ENCODE measurements around the gene MAMSTR.

The MAMSTR gene

DNA sequence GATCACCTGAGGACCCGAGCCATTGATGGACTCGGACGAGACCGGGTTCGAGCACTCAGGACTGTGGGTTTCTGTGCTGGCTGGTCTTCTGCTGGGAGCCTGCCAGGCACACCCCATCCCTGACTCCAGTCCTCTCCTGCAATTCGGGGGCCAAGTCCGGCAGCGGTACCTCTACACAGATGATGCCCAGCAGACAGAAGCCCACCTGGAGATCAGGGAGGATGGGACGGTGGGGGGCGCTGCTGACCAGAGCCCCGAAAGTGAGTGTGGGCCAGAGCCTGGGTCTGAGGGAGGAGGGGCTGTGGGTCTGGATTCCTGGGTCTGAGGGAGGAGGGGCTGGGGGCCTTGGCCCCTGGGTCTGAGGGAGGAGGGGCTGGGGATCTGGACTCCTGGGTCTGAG lies 36.7 kb upstream of the MAMSTR start:
- TF ChIP-seq, protein P1, sequence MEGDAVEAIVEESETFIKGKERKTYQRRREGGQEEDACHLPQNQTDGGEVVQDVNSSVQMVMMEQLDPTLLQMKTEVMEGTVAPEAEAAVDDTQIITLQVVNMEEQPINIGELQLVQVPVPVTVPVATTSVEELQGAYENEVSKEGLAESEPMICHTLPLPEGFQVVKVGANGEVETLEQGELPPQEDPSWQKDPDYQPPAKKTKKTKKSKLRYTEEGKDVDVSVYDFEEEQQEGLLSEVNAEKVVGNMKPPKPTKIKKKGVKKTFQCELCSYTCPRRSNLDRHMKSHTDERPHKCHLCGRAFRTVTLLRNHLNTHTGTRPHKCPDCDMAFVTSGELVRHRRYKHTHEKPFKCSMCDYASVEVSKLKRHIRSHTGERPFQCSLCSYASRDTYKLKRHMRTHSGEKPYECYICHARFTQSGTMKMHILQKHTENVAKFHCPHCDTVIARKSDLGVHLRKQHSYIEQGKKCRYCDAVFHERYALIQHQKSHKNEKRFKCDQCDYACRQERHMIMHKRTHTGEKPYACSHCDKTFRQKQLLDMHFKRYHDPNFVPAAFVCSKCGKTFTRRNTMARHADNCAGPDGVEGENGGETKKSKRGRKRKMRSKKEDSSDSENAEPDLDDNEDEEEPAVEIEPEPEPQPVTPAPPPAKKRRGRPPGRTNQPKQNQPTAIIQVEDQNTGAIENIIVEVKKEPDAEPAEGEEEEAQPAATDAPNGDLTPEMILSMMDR (conservative IDR thresholded peaks at IDR 0.05), result no peak
- H3K27ac ChIP-seq, result no peak overlapping the region

DNA sequence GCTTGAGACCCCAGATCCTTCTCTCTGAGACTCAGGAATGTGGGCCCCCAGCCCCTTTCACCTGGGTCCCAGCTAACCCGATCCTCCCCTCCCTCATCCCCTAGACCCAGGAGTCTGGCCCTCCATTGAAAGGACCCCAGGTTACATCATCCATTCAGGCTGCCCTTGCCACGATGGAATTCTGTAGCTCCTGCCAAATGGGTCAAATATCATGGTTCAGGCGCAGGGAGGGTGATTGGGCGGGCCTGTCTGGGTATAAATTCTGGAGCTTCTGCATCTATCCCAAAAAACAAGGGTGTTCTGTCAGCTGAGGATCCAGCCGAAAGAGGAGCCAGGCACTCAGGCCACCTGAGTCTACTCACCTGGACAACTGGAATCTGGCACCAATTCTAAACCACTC lies 36.3 kb upstream of the MAMSTR start:
- TF ChIP-seq, protein P1 (conservative IDR thresholded peaks at IDR 0.05), result no peak

DNA sequence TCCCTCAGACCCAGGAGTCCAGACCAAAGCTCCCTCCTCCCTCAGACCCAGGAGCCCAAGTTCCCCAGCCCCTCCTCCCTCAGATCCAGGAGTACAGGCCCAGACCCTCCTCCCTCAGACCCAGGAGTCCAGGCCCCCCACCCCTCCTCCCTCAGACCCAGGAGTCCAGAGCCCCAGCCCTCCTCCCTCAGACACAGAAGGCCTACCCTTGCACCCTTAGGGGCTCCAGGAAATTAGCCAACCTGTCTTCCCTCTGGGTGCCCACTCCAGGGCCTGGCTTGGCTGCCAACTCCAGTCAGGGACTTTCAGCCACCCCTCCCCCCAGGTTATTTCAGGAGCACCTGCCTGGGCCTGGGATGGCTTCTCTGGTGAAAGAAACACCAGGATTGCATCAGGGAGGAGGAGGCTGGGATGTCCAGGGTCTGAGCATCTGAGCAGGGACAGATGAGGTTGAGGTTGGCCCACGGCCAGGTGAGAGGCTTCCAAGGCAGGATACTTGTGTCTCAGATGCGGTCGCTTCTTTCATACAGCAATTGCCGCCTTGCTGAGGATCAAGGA lies 35.6 kb upstream of the MAMSTR start, which contains the start of gene FGF21:
TSS of gene FGF21 (plus strand) at position 441 of the 558 bp plus-strand sequence. CDS start 713 bp downstream, outside the sequence.
- no peak within 1 kb of the TSS for H3K27ac ChIP-seq
- TF ChIP-seq, protein P1 (conservative IDR thresholded peaks at IDR 0.05), result no peak

More for the DNA sequence above, 36.3 kb upstream of the MAMSTR start:
- H3K27ac ChIP-seq, result no peak overlapping the region

DNA sequence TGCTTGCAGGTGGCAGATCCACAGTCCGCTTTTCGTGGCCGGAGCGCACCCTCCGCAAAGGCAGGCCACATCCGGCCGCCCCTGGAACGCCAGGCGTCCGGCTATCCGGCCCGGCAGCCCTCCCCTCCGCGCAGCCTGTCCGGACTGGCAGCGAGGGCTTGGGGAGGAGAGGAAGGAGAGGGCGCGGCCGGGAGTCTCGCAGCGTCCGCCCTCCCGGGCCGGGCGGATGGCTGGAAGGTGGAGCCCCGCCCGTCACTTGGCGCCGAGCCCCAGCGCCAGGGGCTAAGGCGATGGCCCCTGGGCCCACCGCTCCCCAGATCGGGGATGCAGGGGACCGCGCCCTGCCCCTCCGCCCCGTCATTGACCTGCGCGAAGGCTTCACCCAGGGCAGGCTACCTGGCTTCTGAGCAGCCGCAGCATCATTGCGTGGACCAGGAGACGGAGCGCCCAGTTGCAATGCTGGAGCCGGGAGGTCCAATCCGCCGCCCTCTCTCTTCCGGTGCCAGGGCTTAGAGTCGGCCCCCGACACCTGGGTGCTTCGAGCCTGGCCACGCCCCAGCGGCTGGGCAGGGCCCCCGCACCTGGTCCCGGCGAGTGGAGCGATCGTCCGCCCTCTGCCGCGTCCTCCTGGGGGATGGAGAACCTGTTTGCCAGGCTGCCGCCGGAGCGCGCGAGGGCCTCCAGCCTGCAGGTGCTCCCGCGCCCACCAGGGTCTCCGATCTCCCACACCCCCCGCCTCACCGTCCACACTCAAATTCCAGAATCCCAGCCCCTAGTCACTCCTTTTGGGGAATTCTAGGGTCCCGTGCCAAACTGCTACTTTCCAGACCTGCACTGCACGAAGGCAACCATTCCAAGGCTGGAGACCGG lies 33.2 kb upstream of the MAMSTR start, which contains the start of gene FUT1:
TSS of gene FUT1 (minus strand) at position 146 of the 870 bp plus-strand sequence. CDS start 1,360 bp downstream, outside the sequence.
- peak within 1 kb of the TSS; percentile 93 for H3K27ac ChIP-seq
- TF ChIP-seq, protein P1 (conservative IDR thresholded peaks at IDR 0.05), result peak; percentile 60

DNA sequence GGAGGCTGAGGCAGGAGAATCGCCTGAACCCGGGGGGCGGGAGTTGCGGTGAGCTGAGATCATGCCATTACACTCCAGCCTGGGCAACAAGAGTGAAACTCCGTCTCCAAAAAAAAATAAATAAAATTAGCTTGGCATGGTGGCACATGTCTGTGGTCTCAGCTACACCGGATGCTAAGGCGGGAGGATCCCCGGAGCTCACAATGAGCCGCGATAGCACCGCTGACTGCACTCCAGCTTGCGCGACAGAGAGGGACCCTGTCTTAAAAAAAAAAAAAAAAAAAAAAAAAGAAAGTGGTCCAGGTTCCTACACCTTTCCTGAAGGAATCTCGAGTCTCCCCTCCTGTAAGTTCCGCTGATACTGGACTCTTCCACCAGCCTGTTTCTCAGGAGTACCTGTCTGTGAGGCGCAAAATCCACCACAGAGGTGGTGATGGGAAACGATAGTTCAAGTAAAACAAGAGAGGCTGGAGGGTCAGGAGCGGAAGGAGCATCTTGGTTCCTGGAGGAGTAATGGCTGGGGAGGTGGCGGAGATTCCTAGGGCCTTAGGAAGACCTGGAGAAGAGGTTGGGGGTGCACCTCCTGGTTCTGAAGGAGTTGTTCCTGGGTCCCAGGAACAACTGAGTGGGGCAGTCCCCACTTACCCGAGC lies 32.4 kb upstream of the MAMSTR start:
- peak overlapping the region; percentile 93 for H3K27ac ChIP-seq
- TF ChIP-seq, protein P1 (conservative IDR thresholded peaks at IDR 0.05), result no peak

DNA sequence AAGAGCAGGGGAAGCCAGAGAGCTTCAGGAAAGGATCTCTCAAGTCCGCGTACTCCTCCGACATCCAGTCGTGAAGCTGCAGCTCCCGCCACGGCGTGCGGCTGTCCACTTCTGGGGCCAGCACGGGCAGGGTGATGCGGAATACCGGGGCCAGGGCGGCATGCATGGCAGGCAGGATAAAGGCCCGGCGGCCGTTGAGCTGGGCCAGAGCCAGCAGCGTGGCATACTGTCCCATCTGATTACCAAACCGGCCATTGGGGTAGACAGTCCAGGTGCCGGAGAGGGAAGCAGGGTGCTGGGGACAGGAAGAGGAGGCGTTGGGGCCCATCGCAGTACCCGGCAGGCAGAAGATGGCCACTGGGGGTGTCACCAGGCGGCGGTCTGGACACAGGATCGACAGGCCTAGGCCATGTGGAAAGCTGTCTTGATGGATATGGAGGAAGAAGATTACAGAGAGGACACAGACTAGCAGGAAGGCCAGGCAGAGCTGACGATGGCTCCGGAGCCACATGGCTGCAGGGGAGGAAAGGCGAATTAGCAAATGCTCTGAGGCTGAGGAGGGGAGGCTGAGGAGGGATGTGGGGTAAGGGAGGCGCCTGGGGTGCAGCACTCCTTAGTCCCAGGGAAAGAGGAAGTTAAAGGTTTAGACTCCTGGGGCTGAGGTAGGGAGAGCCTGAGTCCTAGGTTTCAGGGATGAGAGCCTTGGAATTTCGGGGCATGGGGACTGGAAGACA lies 31.4 kb upstream of the MAMSTR start:
- TF ChIP-seq, protein P1 (conservative IDR thresholded peaks at IDR 0.05), result no peak
- H3K27ac ChIP-seq, result peak overlapping the region; percentile 93
